ENCODE data around the gene GNG7. TPM values are rescaled to one million over a fixed set of nuclear protein-coding genes. Genes with fewer than 3 reads are reported as not detected.

Gene GNG7
- polyA plus RNA-seq, 4 donors: 0.99 to 3.5 (median 2.6) TPM; not detected in 1

DNA sequence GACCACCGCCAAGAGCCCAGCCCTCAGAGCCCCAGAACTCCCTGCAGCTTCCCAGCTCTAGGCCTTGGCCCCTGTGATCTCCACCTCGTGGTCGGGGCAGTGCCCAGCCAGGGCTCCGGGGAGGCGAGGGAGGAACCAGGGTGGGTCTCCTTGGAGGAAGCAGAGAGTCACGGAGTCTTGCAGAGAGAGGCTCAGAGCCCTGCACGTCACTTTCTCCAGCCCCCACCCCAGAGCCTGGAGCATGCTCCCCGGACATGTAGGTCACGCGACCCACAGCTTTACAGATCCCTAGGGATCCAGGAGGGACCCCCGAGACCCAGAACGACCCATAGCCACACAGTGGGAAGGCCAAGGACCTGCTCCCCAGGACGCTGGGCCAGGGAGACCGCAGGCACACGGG lies 214.7 kb downstream of the GNG7 start:
- 26 to 47% (median 32%) methylated on average over 15 of the region's 15 CpGs for WGBS, 3 donors
- no peak overlapping the region for H3K27ac ChIP-seq (ENCODE audit: low read depth in 1 of 3, low read length in 2 of 3)

GRCh38 chr19:2487090-2487489 lies 215.4 kb downstream of the GNG7 start:
- Histone ChIP-seq H3K4me1 (ENCODE audit: control insufficient read depth in 3 of 3, insufficient read depth in 2 of 3, low read depth in 1 of 3, low read length in 2 of 3) (peaks cover 5 to 9% (median 8%) of the 10 kb centered on the region in 3 donors), H3K4me3 (ENCODE audit: low read depth in 1 of 3, low read length in 3 of 3) (no peak overlapping the region), H3K27ac (ENCODE audit: low read depth in 1 of 3, low read length in 2 of 3) (no peak overlapping the region), H3K9me3 (ENCODE audit: control insufficient read depth in 2 of 2, insufficient read depth in 1 of 2, low read depth in 1 of 2, low read length in 1 of 2) (peaks cover 3 to 28% of the 10 kb centered on the region in 2 donors), H3K27me3 (ENCODE audit: control insufficient read depth in 3 of 3, insufficient read depth in 3 of 3, low read length in 3 of 3) (peaks cover 0 to 45% (median 2%) of the 10 kb centered on the region in 3 donors), H3K36me3 (ENCODE audit: control insufficient read depth in 3 of 3, insufficient read depth in 2 of 3, low read depth in 1 of 3, low read length in 3 of 3) (no peaks in the 10 kb centered on the region)
- FAIRE-seq (no peak), DNase-seq (no peak)
- 78 to 86% (median 85%) methylated on average over 12 of the region's 12 CpGs for WGBS, 3 donors

More for the DNA sequence above, 214.7 kb downstream of the GNG7 start:
- Histone ChIP-seq H3K4me3 (ENCODE audit: low read depth in 1 of 3, low read length in 3 of 3) (no peak overlapping the region), H3K27me3 (ENCODE audit: control insufficient read depth in 3 of 3, insufficient read depth in 3 of 3, low read length in 3 of 3) (peaks cover 0 to 45% (median 2%) of the 10 kb centered on the region in 3 donors), H3K9me3 (ENCODE audit: control insufficient read depth in 2 of 2, insufficient read depth in 1 of 2, low read depth in 1 of 2, low read length in 1 of 2) (peaks cover 3 to 21% of the 10 kb centered on the region in 2 donors), H3K4me1 (ENCODE audit: control insufficient read depth in 3 of 3, insufficient read depth in 2 of 3, low read depth in 1 of 3, low read length in 2 of 3) (peaks cover 5 to 9% (median 8%) of the 10 kb centered on the region in 3 donors), H3K36me3 (ENCODE audit: control insufficient read depth in 3 of 3, insufficient read depth in 2 of 3, low read depth in 1 of 3, low read length in 3 of 3) (no peaks in the 10 kb centered on the region)
- DNase-seq (no peak), FAIRE-seq (no peak)

DNA sequence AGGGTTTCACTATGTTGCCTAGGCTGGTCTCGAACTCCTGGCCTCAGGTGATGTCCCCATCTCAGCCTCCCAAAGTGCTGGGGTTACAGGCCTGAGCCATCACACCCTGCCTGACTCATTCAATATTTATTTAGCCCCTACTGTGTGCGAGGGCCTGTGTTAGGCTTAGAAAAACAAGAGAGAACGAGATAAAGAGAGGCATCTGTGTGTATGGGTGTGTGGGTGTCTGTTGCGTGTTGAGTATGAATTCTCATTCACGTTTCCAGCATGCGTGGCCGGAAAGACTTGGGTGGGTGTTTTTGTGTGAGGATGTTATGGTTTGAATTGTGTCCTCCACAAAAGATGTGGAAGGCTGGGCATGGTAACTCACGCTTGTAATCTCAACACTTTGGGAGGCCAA lies 217.1 kb downstream of the GNG7 start:
- H3K27me3 ChIP-seq (ENCODE audit: control insufficient read depth in 3 of 3, insufficient read depth in 3 of 3, low read length in 3 of 3): peaks cover 0 to 44% (median 2%) of the 10 kb centered on the region in 3 donors
- H3K4me3 ChIP-seq (ENCODE audit: low read depth in 1 of 3, low read length in 3 of 3): no peak overlapping the region
- H3K4me1 ChIP-seq (ENCODE audit: control insufficient read depth in 3 of 3, insufficient read depth in 2 of 3, low read depth in 1 of 3, low read length in 2 of 3): peaks cover 5 to 6% (median 5%) of the 10 kb centered on the region in 3 donors
- DNase-seq (no peak), FAIRE-seq (no peak)
- no peaks in the 10 kb centered on the region for H3K36me3 ChIP-seq (ENCODE audit: control insufficient read depth in 3 of 3, insufficient read depth in 2 of 3, low read depth in 1 of 3, low read length in 3 of 3)
- H3K9me3 ChIP-seq (ENCODE audit: control insufficient read depth in 2 of 2, insufficient read depth in 1 of 2, low read depth in 1 of 2, low read length in 1 of 2): peaks cover 3 to 34% of the 10 kb centered on the region in 2 donors
- 61 to 73% (median 67%) methylated on average over 8 of the region's 8 CpGs for WGBS, 3 donors
- H3K27ac ChIP-seq (ENCODE audit: low read depth in 1 of 3, low read length in 2 of 3): no peak overlapping the region

GRCh38 chr19:2484178-2484937 lies 218.1 kb downstream of the GNG7 start:
- Histone ChIP-seq H3K9me3 (ENCODE audit: control insufficient read depth in 2 of 2, insufficient read depth in 1 of 2, low read depth in 1 of 2, low read length in 1 of 2) (peaks cover 3 to 34% of the 10 kb centered on the region in 2 donors), H3K4me1 (ENCODE audit: control insufficient read depth in 3 of 3, insufficient read depth in 2 of 3, low read depth in 1 of 3, low read length in 2 of 3) (peaks cover 1 to 5% (median 4%) of the 10 kb centered on the region in 3 donors), H3K27me3 (ENCODE audit: control insufficient read depth in 3 of 3, insufficient read depth in 3 of 3, low read length in 3 of 3) (peaks cover 0 to 47% (median 0%) of the 10 kb centered on the region in 3 donors), H3K27ac (ENCODE audit: low read depth in 1 of 3, low read length in 2 of 3) (no peak overlapping the region), H3K4me3 (ENCODE audit: low read depth in 1 of 3, low read length in 3 of 3) (no peak overlapping the region), H3K36me3 (ENCODE audit: control insufficient read depth in 3 of 3, insufficient read depth in 2 of 3, low read depth in 1 of 3, low read length in 3 of 3) (no peaks in the 10 kb centered on the region)
- DNase-seq (no peak), FAIRE-seq (no peak)
- 82 to 84% (median 84%) methylated on average over 13 of the region's 13 CpGs for WGBS, 3 donors

DNA sequence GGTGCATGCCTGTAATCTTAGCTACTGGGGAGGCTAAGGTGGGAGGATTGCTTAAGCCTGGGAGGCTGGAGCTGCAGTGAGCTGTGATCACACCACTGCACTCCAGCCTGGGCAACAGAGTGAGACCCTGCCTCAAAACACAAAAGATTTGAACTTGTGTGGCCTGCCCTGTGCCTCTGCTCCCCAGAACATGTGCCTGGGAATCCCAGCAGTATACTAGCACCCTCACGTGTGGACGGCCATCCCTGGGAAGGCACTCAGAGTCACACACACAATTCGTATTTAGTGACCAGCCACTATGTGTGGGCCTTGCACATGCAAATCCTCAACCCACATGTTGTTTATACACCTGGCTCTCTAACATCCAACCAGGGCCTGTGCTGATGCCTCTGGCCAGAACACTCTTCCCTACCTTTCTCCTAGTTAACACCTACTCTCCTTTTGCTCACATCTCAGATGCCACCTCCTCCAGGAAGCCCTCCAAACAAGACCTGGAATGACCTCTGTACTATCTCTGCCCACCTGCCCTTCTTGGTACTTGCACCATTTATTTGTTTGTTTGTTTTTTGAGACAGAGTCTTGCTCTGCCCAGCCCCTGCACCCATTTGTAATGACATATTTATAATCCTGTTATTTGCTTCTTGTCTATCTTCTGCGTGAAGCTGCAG lies 218.9 kb downstream of the GNG7 start:
- Histone ChIP-seq H3K27ac (ENCODE audit: low read depth in 1 of 3, low read length in 2 of 3) (no peak overlapping the region), H3K36me3 (ENCODE audit: control insufficient read depth in 3 of 3, insufficient read depth in 2 of 3, low read depth in 1 of 3, low read length in 3 of 3) (no peaks in the 10 kb centered on the region), H3K9me3 (ENCODE audit: control insufficient read depth in 2 of 2, insufficient read depth in 1 of 2, low read depth in 1 of 2, low read length in 1 of 2) (peaks cover 3 to 34% of the 10 kb centered on the region in 2 donors), H3K27me3 (ENCODE audit: control insufficient read depth in 3 of 3, insufficient read depth in 3 of 3, low read length in 3 of 3) (peaks cover 0 to 50% (median 0%) of the 10 kb centered on the region in 3 donors), H3K4me3 (ENCODE audit: low read depth in 1 of 3, low read length in 3 of 3) (no peak overlapping the region), H3K4me1 (ENCODE audit: control insufficient read depth in 3 of 3, insufficient read depth in 2 of 3, low read depth in 1 of 3, low read length in 2 of 3) (peaks cover 2 to 8% (median 4%) of the 10 kb centered on the region in 3 donors)
- WGBS, 3 donors: 79 to 87% (median 86%) methylated on average over 4 of the region's 4 CpGs
- DNase-seq (no peak), FAIRE-seq (no peak)

DNA sequence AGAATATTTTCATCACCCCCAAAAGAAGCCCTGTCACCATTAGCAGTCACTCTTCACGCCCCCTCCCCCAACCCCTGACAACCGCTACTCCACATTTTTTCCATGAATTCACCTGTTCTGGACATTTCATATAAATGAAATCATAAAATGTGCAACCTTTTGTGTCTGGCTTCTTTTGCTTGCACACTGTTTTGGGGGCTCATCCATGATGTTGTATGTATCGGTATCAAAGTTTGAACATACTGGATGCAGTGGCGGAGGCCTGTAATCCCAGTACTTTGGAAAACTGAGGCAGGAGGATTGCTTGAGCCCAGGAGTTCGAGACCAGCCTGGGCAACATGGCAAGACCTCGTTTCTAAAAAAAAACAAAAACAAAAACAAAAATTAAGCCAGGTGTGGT lies 219.4 kb downstream of the GNG7 start:
- DNase-seq (no peak), FAIRE-seq (no peak)
- H3K27me3 ChIP-seq (ENCODE audit: control insufficient read depth in 3 of 3, insufficient read depth in 3 of 3, low read length in 3 of 3): peaks cover 0 to 50% (median 0%) of the 10 kb centered on the region in 3 donors
- H3K4me3 ChIP-seq (ENCODE audit: low read depth in 1 of 3, low read length in 3 of 3): no peak overlapping the region
- 75 to 82% (median 77%) methylated on average over 6 of the region's 6 CpGs for WGBS, 3 donors
- H3K27ac ChIP-seq (ENCODE audit: low read depth in 1 of 3, low read length in 2 of 3): no peak overlapping the region
- peaks cover under 1 to 12% (median 4%) of the 10 kb centered on the region in 3 donors for H3K4me1 ChIP-seq (ENCODE audit: control insufficient read depth in 3 of 3, insufficient read depth in 2 of 3, low read depth in 1 of 3, low read length in 2 of 3)
- peaks cover 3 to 34% of the 10 kb centered on the region in 2 donors for H3K9me3 ChIP-seq (ENCODE audit: control insufficient read depth in 2 of 2, insufficient read depth in 1 of 2, low read depth in 1 of 2, low read length in 1 of 2)
- no peaks in the 10 kb centered on the region for H3K36me3 ChIP-seq (ENCODE audit: control insufficient read depth in 3 of 3, insufficient read depth in 2 of 3, low read depth in 1 of 3, low read length in 3 of 3)

DNA sequence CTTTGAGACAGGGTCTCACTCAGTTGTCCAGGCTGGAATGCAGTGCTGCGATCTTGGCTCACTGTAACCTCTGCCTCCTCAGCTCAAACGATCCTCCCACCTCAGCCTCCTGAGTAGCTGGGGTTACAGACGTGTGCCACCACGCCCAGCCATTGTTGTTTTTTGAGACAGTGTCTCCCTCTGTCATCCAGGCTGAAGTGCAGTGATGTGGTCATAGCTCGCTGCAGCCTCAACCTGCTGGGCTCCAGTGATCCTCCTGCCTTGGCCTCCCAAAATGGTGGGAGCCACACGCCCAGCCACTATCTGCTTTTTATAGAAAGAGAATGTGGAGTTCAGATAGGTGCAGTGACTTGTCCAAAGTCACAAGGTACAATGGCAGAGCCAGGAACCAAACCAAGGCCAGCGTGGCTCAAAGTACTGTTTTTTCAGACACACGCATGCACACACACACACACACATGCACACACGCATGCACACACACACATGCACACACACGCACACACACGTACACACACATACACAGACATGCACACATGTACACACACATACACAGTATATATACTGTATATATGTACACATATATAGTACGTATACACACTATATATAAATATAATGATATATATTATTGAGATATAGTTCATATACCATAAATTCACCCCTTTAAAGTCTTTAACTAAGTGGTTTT lies 220.0 kb downstream of the GNG7 start:
- Histone ChIP-seq H3K4me3 (ENCODE audit: low read depth in 1 of 3, low read length in 3 of 3) (no peak overlapping the region), H3K9me3 (ENCODE audit: control insufficient read depth in 2 of 2, insufficient read depth in 1 of 2, low read depth in 1 of 2, low read length in 1 of 2) (peaks cover 3 to 34% of the 10 kb centered on the region in 2 donors), H3K27me3 (ENCODE audit: control insufficient read depth in 3 of 3, insufficient read depth in 3 of 3, low read length in 3 of 3) (peaks cover 0 to 50% (median 0%) of the 10 kb centered on the region in 3 donors), H3K4me1 (ENCODE audit: control insufficient read depth in 3 of 3, insufficient read depth in 2 of 3, low read depth in 1 of 3, low read length in 2 of 3) (peaks cover 4 to 17% (median 4%) of the 10 kb centered on the region in 3 donors), H3K27ac (ENCODE audit: low read depth in 1 of 3, low read length in 2 of 3) (no peak overlapping the region), H3K36me3 (ENCODE audit: control insufficient read depth in 3 of 3, insufficient read depth in 2 of 3, low read depth in 1 of 3, low read length in 3 of 3) (no peaks in the 10 kb centered on the region)
- FAIRE-seq (no peak), DNase-seq (no peak)
- 70 to 86% (median 81%) methylated on average over 12 of the region's 12 CpGs for WGBS, 3 donors

DNA sequence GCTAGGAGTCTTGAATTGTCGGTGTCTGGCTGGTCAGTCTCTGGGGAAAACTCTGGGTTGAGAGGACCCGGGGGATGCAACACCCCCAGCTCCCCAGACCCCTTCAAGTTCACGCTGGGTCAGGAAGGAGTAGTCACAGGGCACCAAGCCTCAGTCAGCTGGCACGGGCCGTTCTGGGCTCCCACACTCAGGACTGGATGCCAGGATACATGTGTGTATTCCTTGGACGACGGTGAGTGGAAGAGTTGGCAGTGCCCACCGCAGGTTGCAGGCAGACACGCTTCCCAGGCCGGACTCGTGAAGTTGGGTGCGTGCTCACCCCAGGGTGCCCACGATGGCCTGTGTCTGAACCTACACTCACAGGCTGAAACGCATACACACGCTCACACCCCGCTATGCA lies 221.0 kb downstream of the GNG7 start:
- no peak overlapping the region for H3K27ac ChIP-seq (ENCODE audit: low read depth in 1 of 3, low read length in 2 of 3)
- DNase-seq (no peak), FAIRE-seq (no peak)
- WGBS, 3 donors: 95 to 96% (median 95%) methylated on average over 16 of the region's 16 CpGs
- H3K9me3 ChIP-seq (ENCODE audit: control insufficient read depth in 2 of 2, insufficient read depth in 1 of 2, low read depth in 1 of 2, low read length in 1 of 2): peaks cover 3 to 34% of the 10 kb centered on the region in 2 donors
- H3K36me3 ChIP-seq (ENCODE audit: control insufficient read depth in 3 of 3, insufficient read depth in 2 of 3, low read depth in 1 of 3, low read length in 3 of 3): no peaks in the 10 kb centered on the region
- H3K4me1 ChIP-seq (ENCODE audit: control insufficient read depth in 3 of 3, insufficient read depth in 2 of 3, low read depth in 1 of 3, low read length in 2 of 3): peaks cover 4 to 24% (median 4%) of the 10 kb centered on the region in 3 donors
- H3K4me3 ChIP-seq (ENCODE audit: low read depth in 1 of 3, low read length in 3 of 3): no peak overlapping the region
- peaks cover 0 to 53% (median 0%) of the 10 kb centered on the region in 3 donors for H3K27me3 ChIP-seq (ENCODE audit: control insufficient read depth in 3 of 3, insufficient read depth in 3 of 3, low read length in 3 of 3)

Data from small intestine (tissue), 7 donors.